Activated CD8-positive, alpha-beta memory T cell treated with anti-CD3 and anti-CD28 coated beads, Interleukin-2, amount 50 U/mL, for 4 hours (primary cell): ENCODE data around the gene CD164.
"Not testable (repeated sequence)": the region's sequence is repeated elsewhere in the genome, so short reads cannot be mapped to it uniquely, and the experiment has no call there.

Experiments
- DNase-seq: peaks from one replicate; pipeline ENCODE4 v3.0.0-alpha.2; 2020

CD164 gene

DNA sequence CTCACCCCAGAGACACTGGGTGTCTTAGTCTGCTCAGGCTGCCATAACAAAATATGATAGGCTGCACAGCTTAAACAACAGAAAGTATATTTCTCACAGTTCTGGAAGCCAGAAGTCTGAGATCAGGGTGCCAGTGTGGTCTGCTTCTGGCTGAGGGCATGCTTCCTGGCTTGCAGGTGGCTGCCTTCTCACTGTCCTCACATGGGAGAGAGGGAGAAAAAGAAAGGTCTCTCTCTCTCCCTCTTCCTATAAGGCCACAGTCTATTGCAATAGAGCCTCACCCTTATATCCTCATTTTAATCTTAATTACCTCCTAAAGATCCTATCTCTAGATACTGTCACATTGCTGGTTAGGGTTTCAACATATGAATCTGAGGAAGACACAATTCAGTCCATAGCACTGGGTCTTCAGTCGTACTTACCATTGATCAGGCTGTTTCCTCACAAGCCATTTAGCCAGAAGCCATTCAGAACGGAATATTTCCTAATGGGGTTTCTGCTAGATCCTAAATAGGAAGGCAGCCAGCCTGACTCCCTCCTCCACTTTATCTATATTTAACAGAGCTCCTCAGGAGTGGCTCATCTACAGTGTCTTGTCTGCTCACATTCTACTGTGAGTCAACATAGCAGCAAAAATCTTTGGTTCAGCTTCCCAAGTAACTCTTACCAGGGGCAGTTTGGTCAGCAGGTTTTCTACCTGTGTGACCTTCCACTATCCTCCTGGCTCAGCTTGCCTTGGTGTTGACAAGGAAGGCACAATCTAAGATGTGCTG lies 42.2 kb downstream of the CD164 start:
- no peak for DNase-seq

DNA sequence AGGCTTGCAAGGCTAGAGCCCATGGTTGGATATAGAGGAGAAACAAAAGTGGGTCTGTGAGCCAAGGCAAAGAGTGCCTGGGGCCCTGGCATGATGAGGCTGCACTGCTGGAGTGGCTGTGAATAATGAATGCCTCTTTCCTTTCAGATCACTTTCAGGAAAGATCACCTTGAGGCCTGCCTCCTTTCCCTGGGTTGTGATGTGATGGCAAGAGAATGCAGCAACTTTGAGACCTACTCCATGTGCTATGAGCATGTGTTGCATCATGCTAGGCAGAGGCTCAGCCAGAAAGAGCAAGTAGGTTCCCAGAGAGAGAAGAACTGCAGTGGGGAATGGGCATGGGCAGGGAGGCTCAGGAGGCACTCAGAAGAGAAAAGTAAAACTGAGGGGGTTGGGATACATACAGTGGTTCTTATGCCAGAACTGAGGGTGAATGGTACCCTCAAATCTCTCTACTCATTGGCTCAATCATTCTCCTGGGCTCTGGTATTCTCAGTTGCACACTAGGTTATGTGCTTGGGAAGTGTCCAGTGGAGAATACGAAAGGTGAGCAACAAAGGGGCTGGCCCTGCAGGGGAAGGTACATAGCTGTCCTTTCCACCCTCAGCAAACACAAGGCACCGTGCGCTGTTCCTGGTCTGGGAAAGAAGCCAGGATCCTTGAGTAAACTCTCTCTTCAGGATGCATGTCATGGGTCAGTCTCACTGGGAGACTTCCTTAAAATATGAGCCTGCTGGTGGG lies 45.9 kb downstream of the CD164 start:
- no peak for DNase-seq

DNA sequence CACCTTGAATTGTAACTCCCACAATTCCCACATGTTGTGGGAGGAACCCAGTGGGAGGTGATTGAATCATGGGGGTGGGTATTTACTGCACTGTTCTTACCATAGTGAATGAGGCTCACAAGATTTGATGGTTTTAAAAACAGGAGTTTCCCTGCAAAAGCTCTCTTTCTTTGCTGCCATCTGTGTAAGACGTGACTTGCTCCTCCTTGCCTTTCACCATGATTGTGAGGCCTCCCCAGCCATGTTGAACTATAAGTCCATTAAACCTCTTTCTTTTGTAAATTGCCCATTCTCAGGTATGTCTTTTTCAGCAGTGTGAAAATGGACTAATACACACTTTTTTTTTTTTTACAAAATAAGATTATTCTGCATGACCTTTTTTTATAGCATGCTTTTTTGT lies 48.4 kb downstream of the CD164 start:
- not testable (repeated sequence) for DNase-seq

GRCh38 chr6:109332748-109333147 lies 49.5 kb downstream of the CD164 start:
- DNase-seq = no peak

DNA sequence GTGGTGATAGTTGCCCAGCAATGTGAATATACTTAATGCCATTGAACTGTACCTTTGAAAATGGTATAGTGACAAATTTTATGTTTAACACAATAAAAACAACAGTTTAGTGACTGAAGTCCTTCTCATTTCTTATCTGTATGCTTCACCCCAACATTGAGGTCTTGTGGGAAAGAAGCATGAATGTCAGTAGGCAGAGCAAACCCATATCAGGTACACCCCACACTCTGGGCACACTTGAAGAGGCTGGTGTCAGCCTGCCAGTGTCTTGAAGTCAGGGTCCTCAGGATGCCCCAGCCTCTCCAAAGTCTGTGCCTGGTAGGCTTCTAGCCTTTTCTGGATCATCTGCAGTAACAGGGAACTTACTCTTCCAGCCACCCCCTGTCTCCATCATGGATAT lies 51.2 kb downstream of the CD164 start:
- no peak for DNase-seq

DNA sequence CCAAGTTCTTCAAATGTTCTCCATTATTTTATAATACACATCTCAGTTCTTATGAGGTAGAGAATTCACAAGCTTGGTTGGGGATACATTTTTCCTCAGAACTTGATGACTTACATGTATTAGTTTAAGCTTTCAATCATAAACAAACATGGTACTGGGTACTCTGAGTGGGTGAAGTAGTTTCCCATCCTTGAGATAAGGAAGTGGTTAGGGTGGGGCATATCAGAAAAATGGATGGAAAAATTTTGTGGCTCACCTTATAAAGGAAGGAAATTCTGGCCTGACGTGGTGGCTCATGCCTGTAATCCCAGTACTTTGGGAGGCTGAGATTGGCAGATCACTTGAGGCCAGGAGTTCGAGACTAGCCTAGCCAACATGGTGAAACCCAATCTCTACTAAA lies 52.0 kb downstream of the CD164 start:
- DNase-seq = no peak

DNA sequence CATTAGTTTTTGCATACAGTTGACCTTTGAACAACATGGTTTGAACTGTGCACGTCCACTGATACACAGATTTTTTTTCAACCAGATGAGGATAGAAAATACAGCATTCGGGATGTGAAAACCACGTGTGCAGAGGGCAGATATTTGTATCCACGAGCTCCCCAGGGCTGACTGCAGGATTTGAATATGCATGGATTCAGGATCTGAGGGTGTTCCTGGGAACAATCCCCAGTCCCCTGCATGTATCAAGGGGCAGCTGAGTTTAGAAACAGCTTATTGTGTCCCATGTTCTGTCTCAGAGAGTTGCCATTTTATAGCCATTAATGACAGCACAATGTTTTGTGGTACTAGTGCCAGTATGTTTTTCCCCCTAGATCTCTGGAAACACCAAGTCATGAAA lies 53.6 kb downstream of the CD164 start:
- DNase-seq = no peak

DNA sequence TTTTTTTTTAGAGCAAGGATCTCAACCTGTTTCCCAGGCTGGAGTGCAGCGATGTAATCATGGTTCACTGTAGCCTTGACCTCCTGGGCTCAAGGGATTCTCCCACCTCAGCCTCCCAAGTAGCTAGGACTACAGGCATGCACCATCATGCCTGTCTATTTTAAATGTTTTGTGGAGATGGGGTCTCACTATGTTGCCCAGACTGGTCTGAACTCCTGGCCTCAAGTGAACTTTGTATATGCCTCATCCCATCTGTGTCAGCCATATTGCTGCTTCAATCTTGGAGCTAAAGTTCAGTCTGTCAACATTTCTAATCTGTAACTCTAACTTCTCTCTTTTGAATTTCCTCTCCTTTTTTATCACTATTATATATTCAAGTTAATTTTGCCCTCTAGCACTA lies 54.3 kb downstream of the CD164 start:
- DNase-seq = no peak

- no peak for DNase-seq
Measured at GRCh38 chr6:109327491-109327890, 54.8 kb downstream of the CD164 start.

GRCh38 chr6:109326351-109326750 lies 55.9 kb downstream of the CD164 start:
- no peak for DNase-seq

DNA sequence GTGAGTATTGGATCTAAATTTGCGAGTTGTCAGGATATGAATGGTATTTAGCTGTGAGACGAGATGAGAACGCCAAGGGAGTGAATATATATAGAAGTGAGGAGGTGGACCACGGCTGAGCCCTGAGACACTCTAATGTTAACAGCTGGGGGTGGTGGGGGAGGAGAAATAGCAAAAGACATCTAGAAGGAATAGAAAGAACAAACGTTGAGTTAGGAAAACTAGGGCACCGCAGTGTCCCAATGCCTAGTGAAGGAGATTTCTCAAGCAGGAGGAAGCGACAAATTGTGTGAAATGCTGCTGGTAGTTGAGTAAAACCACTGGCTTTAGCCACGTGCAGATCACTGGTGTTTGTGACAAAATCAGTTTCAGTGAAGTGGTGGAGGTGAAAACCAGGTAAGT lies 56.9 kb downstream of the CD164 start:
- DNase-seq = no peak

DNA sequence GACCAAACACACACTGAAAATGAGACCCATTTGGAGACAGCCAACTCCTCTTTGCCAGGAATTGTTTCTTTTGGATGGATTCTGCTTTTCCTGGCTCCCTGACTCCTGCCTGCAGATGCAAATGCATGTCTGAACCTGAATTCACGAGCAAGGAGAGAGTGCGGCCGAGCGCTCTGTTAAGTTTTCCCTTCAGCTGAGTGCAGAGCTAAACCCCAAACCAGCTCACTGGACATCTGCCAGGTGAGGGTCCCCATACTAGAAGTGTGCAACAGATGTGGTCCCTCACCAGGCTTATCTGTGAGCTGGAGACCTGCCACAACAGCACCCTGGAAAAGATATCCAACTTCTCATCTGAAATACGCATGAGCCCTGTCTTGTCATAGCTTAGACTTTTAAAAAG lies 59.0 kb downstream of the CD164 start:
- no peak for DNase-seq

DNA sequence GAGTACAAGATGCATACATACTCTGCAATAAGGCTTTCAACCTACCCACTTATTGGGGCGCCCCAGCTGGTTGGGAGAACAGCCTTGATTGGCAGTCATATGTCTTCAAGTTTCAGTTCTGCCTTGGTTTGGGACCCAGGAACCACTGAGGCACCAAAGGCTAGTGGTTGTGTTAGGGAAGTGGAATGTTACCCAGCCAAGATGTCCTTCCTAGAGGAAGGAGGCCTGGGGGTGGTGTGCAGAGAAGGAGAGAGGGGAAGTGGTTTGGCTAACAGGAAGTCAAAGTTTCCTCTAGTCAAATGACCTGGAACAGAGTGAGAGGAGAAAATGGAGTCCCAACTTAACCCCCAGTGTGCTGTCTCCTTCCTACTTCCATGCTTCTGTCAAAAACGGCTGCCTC lies 59.4 kb downstream of the CD164 start:
- DNase-seq = no peak

GRCh38 chr6:109321752-109322151 lies 60.5 kb downstream of the CD164 start:
- no peak for DNase-seq

GRCh38 chr6:109320072-109320471 lies 62.2 kb downstream of the CD164 start:
- DNase-seq = no peak

GRCh38 chr6:109318328-109318876 lies 63.9 kb downstream of the CD164 start:
- DNase-seq = no peak

DNA sequence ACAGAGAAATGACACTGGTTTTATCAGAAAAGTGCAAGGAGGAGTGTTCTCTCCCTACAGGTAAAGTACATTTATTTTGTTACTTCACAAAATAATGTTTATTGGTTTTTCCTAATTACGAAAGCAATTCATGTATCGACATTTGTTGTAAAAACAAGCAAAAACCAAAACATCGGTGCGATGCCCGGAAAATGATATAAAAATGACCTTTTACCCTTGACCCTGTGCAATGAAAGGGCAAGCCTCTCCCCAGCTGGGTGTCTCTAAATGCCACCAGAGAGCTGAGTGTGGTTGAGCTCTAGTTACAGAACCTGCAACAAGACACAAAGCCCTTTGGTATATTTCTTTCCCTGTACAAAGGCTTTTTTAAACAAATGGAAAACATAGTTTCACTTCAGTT lies 65.4 kb downstream of the CD164 start:
- DNase-seq = no peak
